Nephron (organoid): ENCODE measurements around the gene SYP.

Experiments used
- H3K27ac Mint-ChIP-seq, 3 experiments: 2 replicates each; pipeline ENCODE4 v1.8.0; 2020; ENCODE audit warnings: mixed read lengths in 3 of 3, mild to moderate bottlenecking in 2 of 3, moderate library complexity in 1 of 3
- H3K27me3 Mint-ChIP-seq: 2 replicates; pipeline ENCODE4 v1.8.0; 2021; ENCODE audit warnings: low read depth, mild to moderate bottlenecking, moderate library complexity, mixed read lengths
- H3K36me3 Mint-ChIP-seq: 2 replicates; pipeline ENCODE4 v1.8.0; 2020; ENCODE audit warnings: low read depth, mixed read lengths
- H3K4me1 Mint-ChIP-seq: 2 replicates; pipeline ENCODE4 v1.8.0; 2020; ENCODE audit warnings: mixed read lengths
- H3K4me3 Mint-ChIP-seq, 3 experiments: 2 replicates each; pipeline ENCODE4 v1.8.0; 2020; ENCODE audit warnings: mild to moderate bottlenecking in 3 of 3, mixed read lengths in 3 of 3, moderate library complexity in 2 of 3
- H3K9me3 Mint-ChIP-seq: 2 replicates; pipeline ENCODE4 v1.8.0; 2020; ENCODE audit warnings: mixed read lengths
- CTCF ChIP-seq, 3 experiments: fragments of 200-600 bp; sonication (generic); IDR thresholded peaks; one replicate each; pipeline ENCODE4 v1.5.0; 2021; ENCODE audit warnings: antibody characterized with exemption in 3 of 3; ENCODE audit not compliant: unreplicated experiment in 3 of 3

SYP gene

GRCh38 chrX:49166914-49167739 lies 32.9 kb downstream of the SYP start:
- Mint-ChIP-seq H3K27me3 (peaks cover 17% of the 10 kb centered on the region), H3K36me3 (no peaks in the 10 kb centered on the region), H3K9me3 (peaks cover 6% of the 10 kb centered on the region), H3K4me1 (peaks cover 19% of the 10 kb centered on the region), H3K27ac (peak overlapping the region; percentile 57 to 90 (median 83)), H3K4me3 (peak overlapping the region; percentile 77 to 84 (median 83))
- no peak for TF ChIP-seq CTCF (IDR thresholded peaks at IDR 0.05; ENCODE audit: unreplicated experiment in 3 of 3)

GRCh38 chrX:49165901-49166881 lies 33.8 kb downstream of the SYP start:
- H3K4me1 Mint-ChIP-seq: peaks cover 19% of the 10 kb centered on the region
- peak overlapping the region; percentile 57 to 90 (median 83) for H3K27ac Mint-ChIP-seq
- peak overlapping the region; percentile 77 to 84 (median 83) for H3K4me3 Mint-ChIP-seq
- peak in 1 of 3 experiments; percentile 31 for TF ChIP-seq CTCF (IDR thresholded peaks at IDR 0.05; ENCODE audit: unreplicated experiment in 3 of 3)
- peaks cover 16% of the 10 kb centered on the region for H3K27me3 Mint-ChIP-seq
- peaks cover 6% of the 10 kb centered on the region for H3K9me3 Mint-ChIP-seq
- no peaks in the 10 kb centered on the region for H3K36me3 Mint-ChIP-seq

GRCh38 chrX:49164589-49165360 lies 35.2 kb downstream of the SYP start:
- H3K27me3 Mint-ChIP-seq: peaks cover 10% of the 10 kb centered on the region
- peaks cover 19% of the 10 kb centered on the region for H3K4me1 Mint-ChIP-seq
- H3K27ac Mint-ChIP-seq: peak overlapping the region; percentile 71 to 94 (median 87)
- TF ChIP-seq CTCF (IDR thresholded peaks at IDR 0.05; ENCODE audit: unreplicated experiment in 3 of 3): no peak
- no peaks in the 10 kb centered on the region for H3K36me3 Mint-ChIP-seq
- H3K9me3 Mint-ChIP-seq: peaks cover 6% of the 10 kb centered on the region
- H3K4me3 Mint-ChIP-seq: peak overlapping the region; percentile 75 to 80 (median 77)

- Mint-ChIP-seq H3K4me3 (peak overlapping the region; percentile 75 to 83 (median 80)), H3K4me1 (peaks cover 19% of the 10 kb centered on the region), H3K27ac (peak overlapping the region; percentile 71 to 94 (median 87)), H3K9me3 (peaks cover 6% of the 10 kb centered on the region), H3K27me3 (peaks cover 13% of the 10 kb centered on the region), H3K36me3 (no peaks in the 10 kb centered on the region)
- TF ChIP-seq CTCF (IDR thresholded peaks at IDR 0.05; ENCODE audit: unreplicated experiment in 3 of 3): peak; percentile 68 to 70 (median 69)
Observed at GRCh38 chrX:49163555-49164419, 36.2 kb downstream of the SYP start.

- H3K9me3 Mint-ChIP-seq: peaks cover 6% of the 10 kb centered on the region
Observed at GRCh38 chrX:49162620-49163019, 37.4 kb downstream of the SYP start, which contains the start of gene MAGIX. Gene MAGIX (plus strand): TSS chrX:49162758. CDS start chrX:49162890, 132 bp downstream.

More at GRCh38 chrX:49162620-49163019, 37.4 kb downstream of the SYP start, which contains the start of gene MAGIX:
- peak within 1 kb of the TSS; percentile 71 to 94 (median 80) for H3K27ac Mint-ChIP-seq
- peaks cover 20% of the 10 kb centered on the region for H3K27me3 Mint-ChIP-seq
- no peak for TF ChIP-seq CTCF (IDR thresholded peaks at IDR 0.05; ENCODE audit: unreplicated experiment in 3 of 3)
- H3K4me1 Mint-ChIP-seq: peaks cover 16% of the 10 kb centered on the region
- H3K4me3 Mint-ChIP-seq: peak within 1 kb of the TSS; percentile 75 to 83 (median 79)
- no peaks in the 10 kb centered on the region for H3K36me3 Mint-ChIP-seq
